D721Med (cell line): Measurements from ENCODE around the gene PLEKHG3.

Experiments
- DNase-seq: peaks from one replicate; pipeline ENCODE4 v3.0.0; 2011; ENCODE audit warnings: low spot score; ENCODE audit not compliant: insufficient read length
- FAIRE-seq: peaks from 2 replicates; lab custom pipeline; 2011; peaks lifted over from hg19 to GRCh38; lab: Jason Lieb, UNC
- CTCF ChIP-seq: IDR thresholded peaks from 2 replicates; pipeline ENCODE4 v1.5.1; 2012; ENCODE audit warnings: mild to moderate bottlenecking, control low read depth; ENCODE audit not compliant: insufficient read depth; ENCODE audit errors: missing control alignments

The PLEKHG3 gene

GRCh38 chr14:64707661-64708060 is 3.4 kb downstream of the PLEKHG3 start:
- TF ChIP-seq CTCF = no peak
- no peak for FAIRE-seq
- no peak for DNase-seq

- no peak for TF ChIP-seq CTCF
These were observed 4.2 kb downstream of the PLEKHG3 start for GRCh38 chr14:64708148-64709004.

DNA sequence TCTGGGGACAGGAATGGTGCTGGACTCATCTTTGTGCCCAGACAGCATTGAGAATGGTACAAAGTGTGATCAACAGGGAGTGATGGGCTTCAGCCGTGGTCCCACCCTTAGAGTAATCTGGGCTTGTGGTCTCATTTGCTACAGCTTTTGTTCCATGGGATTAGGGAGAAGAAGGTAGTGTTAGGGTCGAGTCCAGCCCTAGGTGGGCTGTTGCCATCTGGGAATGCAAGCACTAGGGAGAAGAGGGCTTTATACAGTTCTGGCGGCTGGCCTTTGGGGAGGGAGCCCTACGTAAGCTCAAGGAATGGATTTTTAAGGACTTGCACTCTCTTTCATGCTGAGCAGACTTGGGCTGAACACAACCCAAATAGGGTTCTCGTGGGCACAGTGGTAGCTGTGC is 4.9 kb downstream of the PLEKHG3 start:
- no peak for DNase-seq
- TF ChIP-seq CTCF = no peak
- no peak for FAIRE-seq

More at GRCh38 chr14:64708148-64709004, 4.2 kb downstream of the PLEKHG3 start:
- DNase-seq (no peak), FAIRE-seq (no peak)

- no peak for TF ChIP-seq CTCF
- DNase-seq (no peak), FAIRE-seq (no peak)
These were observed 6.8 kb downstream of the PLEKHG3 start for GRCh38 chr14:64711039-64711438.

- FAIRE-seq (no peak), DNase-seq (no peak)
- TF ChIP-seq CTCF = no peak
These were observed 9.5 kb downstream of the PLEKHG3 start for GRCh38 chr14:64713677-64714076.

DNA sequence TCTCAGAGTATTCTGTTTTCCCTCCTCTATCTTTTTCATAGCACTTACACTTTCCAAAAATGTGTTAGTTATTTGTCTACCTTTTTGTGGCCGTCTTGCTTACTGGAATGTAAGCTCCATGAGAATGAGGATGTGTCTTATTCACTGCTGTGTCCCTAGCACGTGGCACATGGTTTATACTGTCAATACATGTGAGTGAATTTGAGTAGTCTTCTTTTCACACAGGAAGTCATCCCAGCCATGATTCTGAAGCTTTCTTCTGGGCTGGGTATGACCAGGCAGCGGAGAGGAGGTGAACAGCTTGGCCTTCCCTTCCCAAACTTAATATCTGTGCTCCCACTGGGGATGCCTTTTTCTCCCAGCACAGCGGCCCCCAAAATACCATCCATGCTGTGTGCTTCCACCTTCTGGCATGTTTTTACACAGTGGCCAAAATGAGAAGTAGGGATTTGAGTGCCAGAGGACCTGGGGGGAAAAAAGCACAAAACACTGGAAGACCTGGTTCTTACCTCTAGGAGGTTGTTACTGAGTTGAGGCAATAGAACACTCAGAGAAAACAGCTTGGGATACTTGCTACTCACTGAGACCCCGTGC is 10.3 kb downstream of the PLEKHG3 start:
- TF ChIP-seq CTCF = no peak
- DNase-seq (no peak), FAIRE-seq (no peak)

DNA sequence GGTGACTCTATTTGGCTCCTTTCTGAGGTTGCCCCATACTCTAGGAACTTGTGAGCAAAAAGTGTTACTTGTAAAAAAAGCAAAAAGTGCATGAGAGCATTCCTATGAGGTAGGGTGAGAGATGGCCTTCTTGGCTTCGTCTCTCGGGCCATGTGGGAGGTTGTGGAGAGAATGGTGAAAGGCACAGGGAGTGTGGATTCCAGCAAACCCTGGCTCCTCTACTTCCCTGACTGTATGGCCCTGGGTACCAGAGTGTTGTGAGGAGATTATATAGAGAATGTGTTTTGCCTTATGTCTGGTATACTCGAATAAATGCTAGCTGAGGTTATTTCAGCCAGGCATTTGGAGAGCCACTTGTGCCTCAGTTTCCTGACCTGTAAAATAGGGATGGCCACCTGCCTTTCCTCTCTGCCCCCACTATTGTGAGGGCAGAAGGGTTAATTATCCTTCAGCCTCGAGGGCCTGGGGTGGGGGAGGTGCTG is 11.0 kb downstream of the PLEKHG3 start:
- DNase-seq (no peak), FAIRE-seq (no peak)
- TF ChIP-seq CTCF = no peak
